Measurements from ENCODE around the gene PPT1. TPM values are rescaled to one million over a fixed set of nuclear protein-coding genes. Genes with fewer than 3 reads are reported as not detected.

PPT1 gene
- polyA plus RNA-seq, 1 donor (not counting 4 experiments of a cell fraction or from before 2014, with no cell fraction given) = 58.9 TPM

- Histone ChIP-seq H2AFZ (ENCODE audit: control insufficient read depth, low read length) (no peak overlapping the region), H3K36me3 (ENCODE audit: control insufficient read depth in 2 of 2, extremely low read depth in 1 of 2, insufficient read depth in 2 of 2, low read length in 2 of 2) (peaks cover 8 to 10% of the 10 kb centered on the region in 2 experiments), H3K4me3 (ENCODE audit: control insufficient read depth in 2 of 3, extremely low read depth in 1 of 3, insufficient read depth in 2 of 3, low read depth in 1 of 3, low read length in 3 of 3) (peak overlapping the region in 1 of 3 experiments; percentile 20), H3K27ac (ENCODE audit: control insufficient read depth, insufficient read depth, low read length) (no peak overlapping the region), H3K4me2 (ENCODE audit: control insufficient read depth, extremely low read depth, insufficient read depth, low read depth, low read length) (peak overlapping the region; percentile 35), H3K9me1 (ENCODE audit: control insufficient read depth, extremely low read depth, insufficient read depth, low read length) (no peaks in the 10 kb centered on the region), H4K20me1 (ENCODE audit: control insufficient read depth, extremely low read depth, insufficient read depth, low read length) (peaks cover 29% of the 10 kb centered on the region), H3K9ac (ENCODE audit: control insufficient read depth, extremely low read depth, insufficient read depth, low read length) (no peak overlapping the region), H3K79me2 (ENCODE audit: control insufficient read depth, insufficient read depth, low read length) (peaks cover 85% of the 10 kb centered on the region), H3K4me1 (ENCODE audit: control insufficient read depth, extremely low read depth, insufficient read depth, low read length) (peaks cover 41% of the 10 kb centered on the region), H3K9me3 (ENCODE audit: control insufficient read depth, low read depth, low read length) (no peaks in the 10 kb centered on the region), H3K27me3 (ENCODE audit: control insufficient read depth, extremely low read depth, insufficient read depth, low read length) (no peaks in the 10 kb centered on the region)
- dilution Hi-C loops (cut with MboI; ENCODE audit: extremely low pct_ligation_motif_present, low sequenced_read_pairs) = no loop called here
- TF ChIP-seq EZH2 (IDR thresholded peaks at IDR 0.05; ENCODE audit: low read length) = no peak
- TF ChIP-seq, protein P1, sequence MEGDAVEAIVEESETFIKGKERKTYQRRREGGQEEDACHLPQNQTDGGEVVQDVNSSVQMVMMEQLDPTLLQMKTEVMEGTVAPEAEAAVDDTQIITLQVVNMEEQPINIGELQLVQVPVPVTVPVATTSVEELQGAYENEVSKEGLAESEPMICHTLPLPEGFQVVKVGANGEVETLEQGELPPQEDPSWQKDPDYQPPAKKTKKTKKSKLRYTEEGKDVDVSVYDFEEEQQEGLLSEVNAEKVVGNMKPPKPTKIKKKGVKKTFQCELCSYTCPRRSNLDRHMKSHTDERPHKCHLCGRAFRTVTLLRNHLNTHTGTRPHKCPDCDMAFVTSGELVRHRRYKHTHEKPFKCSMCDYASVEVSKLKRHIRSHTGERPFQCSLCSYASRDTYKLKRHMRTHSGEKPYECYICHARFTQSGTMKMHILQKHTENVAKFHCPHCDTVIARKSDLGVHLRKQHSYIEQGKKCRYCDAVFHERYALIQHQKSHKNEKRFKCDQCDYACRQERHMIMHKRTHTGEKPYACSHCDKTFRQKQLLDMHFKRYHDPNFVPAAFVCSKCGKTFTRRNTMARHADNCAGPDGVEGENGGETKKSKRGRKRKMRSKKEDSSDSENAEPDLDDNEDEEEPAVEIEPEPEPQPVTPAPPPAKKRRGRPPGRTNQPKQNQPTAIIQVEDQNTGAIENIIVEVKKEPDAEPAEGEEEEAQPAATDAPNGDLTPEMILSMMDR (optimal IDR thresholded peaks at IDR 0.05 in 1 of 3, IDR thresholded peaks at IDR 0.05 in 1 of 3, conservative IDR thresholded peaks at IDR 0.05 in 1 of 3; ENCODE audit: extremely low read depth in 1 of 3, insufficient read depth in 2 of 3, low read length in 3 of 3) = no peak
- FAIRE-seq (no peak), DNase-seq (ENCODE audit: low read depth, low spot score) (no peak)
These were observed 52.9 kb downstream of the PPT1 start for GRCh38 chr1:40044110-40044509.

DNA sequence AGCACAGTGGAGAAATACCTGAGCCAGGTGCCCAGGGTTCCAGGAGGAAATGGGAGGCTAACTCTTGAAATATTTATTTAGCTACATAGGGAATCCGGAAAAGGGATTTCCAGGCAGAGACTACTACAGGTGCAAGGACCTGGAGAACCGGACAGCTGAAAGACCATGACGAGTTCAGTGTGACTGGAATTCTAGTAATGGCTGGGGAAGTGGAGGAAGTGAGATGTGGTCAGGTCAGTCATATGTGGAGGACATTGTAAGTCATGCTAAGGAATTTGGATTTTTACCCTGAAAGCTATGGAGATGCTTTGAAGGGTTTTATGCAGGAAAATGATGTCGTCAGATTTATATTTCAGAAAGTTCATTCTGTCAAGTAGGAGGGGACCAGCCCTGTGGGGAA is 54.7 kb downstream of the PPT1 start:
- peak overlapping the region; percentile 14 for H3K9ac ChIP-seq (ENCODE audit: control insufficient read depth, extremely low read depth, insufficient read depth, low read length)
- FAIRE-seq (no peak), DNase-seq (ENCODE audit: low read depth, low spot score) (no peak)
- peaks cover 5 to 10% of the 10 kb centered on the region in 2 experiments for H3K36me3 ChIP-seq (ENCODE audit: control insufficient read depth in 2 of 2, extremely low read depth in 1 of 2, insufficient read depth in 2 of 2, low read length in 2 of 2)
- peaks cover 43% of the 10 kb centered on the region for H3K4me1 ChIP-seq (ENCODE audit: control insufficient read depth, extremely low read depth, insufficient read depth, low read length)
- H3K9me1 ChIP-seq (ENCODE audit: control insufficient read depth, extremely low read depth, insufficient read depth, low read length) = no peaks in the 10 kb centered on the region
- TF ChIP-seq, protein P1 (optimal IDR thresholded peaks at IDR 0.05 in 1 of 3, IDR thresholded peaks at IDR 0.05 in 1 of 3, conservative IDR thresholded peaks at IDR 0.05 in 1 of 3; ENCODE audit: extremely low read depth in 1 of 3, insufficient read depth in 2 of 3, low read length in 3 of 3) = no peak
- no peak for TF ChIP-seq EZH2 (IDR thresholded peaks at IDR 0.05; ENCODE audit: low read length)
- dilution Hi-C loops (cut with MboI; ENCODE audit: extremely low pct_ligation_motif_present, low sequenced_read_pairs) = no loop called here
- H3K9me3 ChIP-seq (ENCODE audit: control insufficient read depth, low read depth, low read length) = no peaks in the 10 kb centered on the region
- H3K4me2 ChIP-seq (ENCODE audit: control insufficient read depth, extremely low read depth, insufficient read depth, low read depth, low read length) = peak overlapping the region; percentile 92
- H4K20me1 ChIP-seq (ENCODE audit: control insufficient read depth, extremely low read depth, insufficient read depth, low read length) = peaks cover 21% of the 10 kb centered on the region
- no peak overlapping the region for H2AFZ ChIP-seq (ENCODE audit: control insufficient read depth, low read length)
- H3K79me2 ChIP-seq (ENCODE audit: control insufficient read depth, insufficient read depth, low read length) = peaks cover 68% of the 10 kb centered on the region
- H3K27ac ChIP-seq (ENCODE audit: control insufficient read depth, insufficient read depth, low read length) = no peak overlapping the region
- H3K4me3 ChIP-seq (ENCODE audit: control insufficient read depth in 2 of 3, extremely low read depth in 1 of 3, insufficient read depth in 2 of 3, low read depth in 1 of 3, low read length in 3 of 3) = peak overlapping the region; percentile 43 to 100 (median 61)
- no peaks in the 10 kb centered on the region for H3K27me3 ChIP-seq (ENCODE audit: control insufficient read depth, extremely low read depth, insufficient read depth, low read length)

Data from keratinocyte (primary cell).